Muscle layer of colon (tissue), 2 donors: Measurements from ENCODE around the gene SLC49A3.
"Not testable (repeated sequence)": the region's sequence is repeated elsewhere in the genome, so short reads cannot be mapped to it uniquely, and the experiment has no call there.

Experiments used
- H3K27ac ChIP-seq: one replicate; pipeline ENCODE4 v1.7.0; 2013; ENCODE audit warnings: low read depth, mild to moderate bottlenecking, low read length, moderate library complexity
- H3K27me3 ChIP-seq, 2 donors: one replicate each; pipeline ENCODE4 v1.7.0; 2013; ENCODE audit warnings: low read length in 2 of 2, mild to moderate bottlenecking in 2 of 2; ENCODE audit not compliant: insufficient read depth in 2 of 2, control insufficient read depth in 1 of 2
- H3K36me3 ChIP-seq: one replicate; pipeline ENCODE4 v1.7.0; 2013; ENCODE audit warnings: mild to moderate bottlenecking, low read length; ENCODE audit not compliant: insufficient read depth
- H3K4me1 ChIP-seq: one replicate; pipeline ENCODE4 v1.7.0; 2013; ENCODE audit warnings: mild to moderate bottlenecking, low read length; ENCODE audit not compliant: insufficient read depth
- H3K4me3 ChIP-seq, 2 donors: one replicate each; pipeline ENCODE4 v1.7.0; 2013; ENCODE audit warnings: low read length in 2 of 2, low read depth in 1 of 2, mild to moderate bottlenecking in 1 of 2, moderate library complexity in 1 of 2
- H3K9ac ChIP-seq: one replicate; pipeline ENCODE4 v1.7.0; 2013; ENCODE audit warnings: low read length
- H3K9me3 ChIP-seq: one replicate; pipeline ENCODE4 v1.7.0; 2013; ENCODE audit warnings: mild to moderate bottlenecking, low read length
- donor health status: abdominal sarcoma.
- donor health status: Adenocarcinoma of cecum.

SLC49A3 gene

DNA sequence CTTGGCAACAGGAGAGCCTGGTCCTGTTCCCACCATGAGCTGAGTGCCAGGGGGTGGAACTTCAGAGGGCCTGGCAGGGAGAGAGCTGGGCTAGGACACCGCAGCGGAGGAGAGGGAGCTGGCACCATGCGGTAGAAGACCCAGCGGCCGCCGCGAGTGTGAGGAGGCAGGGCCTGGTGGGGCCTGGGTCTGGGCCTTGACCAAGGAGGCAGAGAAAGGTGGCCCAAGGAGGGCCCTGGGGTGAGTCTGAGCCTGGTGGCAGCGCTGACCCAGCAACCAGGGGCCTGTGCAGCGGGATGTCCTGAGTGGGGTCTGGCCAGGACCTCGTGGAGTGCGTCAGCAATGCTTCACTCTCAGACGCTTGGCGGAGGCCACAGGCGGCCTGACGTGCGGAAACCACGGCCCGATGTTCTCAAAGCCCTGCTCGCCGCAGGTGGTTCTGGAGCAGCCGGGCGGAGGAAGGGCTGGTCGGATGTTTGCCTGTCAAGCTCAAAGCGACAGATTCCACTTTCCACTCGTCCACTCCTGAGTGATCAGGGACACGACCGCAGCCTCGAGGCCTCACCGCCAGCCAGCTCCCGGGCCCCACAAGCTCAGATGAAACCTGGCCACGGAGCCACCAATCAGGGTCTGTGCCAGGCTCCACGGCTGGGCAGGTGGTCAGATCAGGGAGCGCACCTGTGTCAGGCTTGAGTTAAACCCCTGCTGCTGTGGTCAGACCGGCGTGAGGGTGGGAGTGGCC, 35.7 kb downstream of the SLC49A3 start:
- Histone ChIP-seq H3K9me3 (no peaks in the 10 kb centered on the region), H3K9ac (no peak overlapping the region), H3K27me3 (peaks cover 0 to 46% of the 10 kb centered on the region in 2 donors), H3K4me1 (no peaks in the 10 kb centered on the region), H3K4me3 (no peak overlapping the region), H3K27ac (no peak overlapping the region), H3K36me3 (no peaks in the 10 kb centered on the region)

DNA sequence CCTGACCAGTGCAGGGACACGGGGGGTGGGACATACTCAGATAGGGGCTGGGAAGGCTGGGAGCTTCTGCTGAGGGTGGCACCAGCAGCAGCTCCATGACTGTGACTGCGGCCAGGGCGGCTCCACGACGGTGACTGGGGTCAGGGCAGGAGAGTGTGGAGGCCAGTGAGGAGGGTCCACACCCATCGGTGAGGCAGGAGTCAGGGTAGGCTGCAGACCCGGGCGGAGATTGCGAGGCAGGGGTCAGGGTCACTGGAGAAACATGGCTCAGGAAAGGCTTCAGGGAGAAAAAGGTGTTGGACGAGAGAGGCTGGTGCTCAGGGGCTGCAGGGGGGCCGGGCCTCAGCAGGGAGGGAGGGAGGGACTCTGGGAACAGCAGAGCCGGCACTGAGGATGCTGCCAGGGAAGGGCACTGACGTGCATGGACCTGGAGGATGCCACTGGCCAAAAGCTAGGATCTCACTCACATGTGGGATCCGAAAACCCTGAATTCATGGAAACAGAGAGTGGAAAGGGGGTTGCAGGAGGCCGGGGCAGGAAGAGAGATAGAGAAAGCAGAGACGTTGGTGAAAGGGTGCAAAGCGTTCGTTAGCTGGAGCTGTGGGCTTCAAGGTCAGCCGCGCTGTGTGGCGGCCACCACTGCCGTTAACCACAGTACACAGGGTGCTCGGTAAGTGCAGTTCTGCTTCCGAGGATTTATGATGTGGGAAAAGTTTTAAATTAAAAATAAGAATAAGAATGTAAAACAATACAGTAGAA, 36.9 kb downstream of the SLC49A3 start:
- Histone ChIP-seq H3K27me3 (peaks cover 0 to 49% of the 10 kb centered on the region in 2 donors), H3K4me3 (no peak overlapping the region), H3K9ac (no peak overlapping the region), H3K27ac (no peak overlapping the region), H3K36me3 (no peaks in the 10 kb centered on the region), H3K9me3 (no peaks in the 10 kb centered on the region), H3K4me1 (no peaks in the 10 kb centered on the region)

DNA sequence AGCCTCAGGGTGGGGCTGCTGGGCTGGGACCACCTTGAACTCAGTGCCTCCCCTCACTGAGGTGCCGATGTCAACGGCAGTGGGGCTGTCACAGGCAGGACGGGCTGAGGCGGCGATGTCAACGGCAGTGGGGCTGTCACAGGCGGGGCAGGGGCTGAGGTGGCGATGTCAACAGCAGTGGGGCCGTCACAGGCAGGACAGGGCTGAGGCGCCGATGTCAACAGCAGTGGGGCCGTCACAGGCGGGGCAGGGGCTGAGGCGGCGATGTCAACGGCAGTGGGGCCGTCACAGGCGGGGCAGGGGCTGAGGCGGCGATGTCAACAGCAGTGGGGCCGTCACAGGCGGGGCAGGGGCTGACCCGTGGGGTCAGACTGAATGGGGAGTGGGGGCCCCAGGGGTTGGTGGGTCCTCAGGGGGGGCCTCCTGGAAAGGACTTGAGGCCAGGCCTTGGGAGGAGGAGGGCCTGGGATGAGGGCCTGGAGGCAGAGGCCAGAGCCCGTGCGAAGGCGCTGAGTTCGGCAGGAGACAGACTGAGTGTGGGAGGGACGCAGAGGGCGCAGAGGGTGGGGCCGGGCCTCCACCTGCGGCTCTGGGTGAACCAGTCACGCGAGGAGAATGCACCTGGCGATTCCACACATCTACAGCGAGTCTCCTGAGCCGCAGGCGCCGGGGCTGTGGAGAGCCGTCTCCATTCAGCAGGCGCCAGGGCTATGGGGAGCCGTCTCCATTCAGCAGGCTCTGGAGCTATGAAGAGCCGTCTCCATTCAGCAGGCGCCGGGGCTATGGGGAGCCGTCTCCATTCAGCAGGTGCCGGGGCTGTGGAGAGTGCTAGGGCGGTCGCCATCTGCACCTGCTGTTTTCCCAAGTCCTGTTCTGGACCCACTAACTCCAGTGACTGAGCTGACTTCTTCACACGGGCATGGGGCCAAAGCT, 37.7 kb downstream of the SLC49A3 start:
- Histone ChIP-seq H3K4me3 (no peak overlapping the region), H3K9ac (no peak overlapping the region)

DNA sequence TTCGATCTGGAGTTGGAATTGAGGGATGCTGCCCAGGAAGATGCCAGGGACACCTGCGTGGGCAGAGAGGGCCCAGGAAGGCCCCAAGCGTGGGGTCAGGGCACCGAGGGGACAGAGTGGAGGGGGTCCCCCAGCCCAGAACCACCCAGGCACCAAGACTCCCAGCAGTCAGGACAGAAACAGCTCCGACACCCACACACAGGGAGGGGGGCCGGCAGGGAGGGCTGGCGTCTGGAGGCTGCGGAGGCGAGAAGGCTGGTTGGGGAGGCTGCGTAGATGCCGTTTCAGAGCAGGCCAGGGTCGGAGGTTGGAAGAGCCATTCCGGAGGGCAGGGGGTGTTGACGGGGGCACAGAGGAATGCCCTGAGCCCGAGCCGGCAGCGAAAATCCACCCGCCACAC, 38.5 kb downstream of the SLC49A3 start:
- peaks cover 0 to 49% of the 10 kb centered on the region in 2 donors for H3K27me3 ChIP-seq
- H3K36me3 ChIP-seq, result no peaks in the 10 kb centered on the region
- no peak overlapping the region for H3K9ac ChIP-seq
- no peaks in the 10 kb centered on the region for H3K4me1 ChIP-seq
- H3K27ac ChIP-seq, result no peak overlapping the region
- no peaks in the 10 kb centered on the region for H3K9me3 ChIP-seq
- H3K4me3 ChIP-seq, result no peak overlapping the region

More for the DNA sequence above, 37.7 kb downstream of the SLC49A3 start:
- Histone ChIP-seq H3K27me3 (peaks cover 0 to 52% of the 10 kb centered on the region in 2 donors), H3K4me1 (no peaks in the 10 kb centered on the region), H3K9me3 (no peaks in the 10 kb centered on the region), H3K27ac (no peak overlapping the region), H3K36me3 (no peaks in the 10 kb centered on the region)

DNA sequence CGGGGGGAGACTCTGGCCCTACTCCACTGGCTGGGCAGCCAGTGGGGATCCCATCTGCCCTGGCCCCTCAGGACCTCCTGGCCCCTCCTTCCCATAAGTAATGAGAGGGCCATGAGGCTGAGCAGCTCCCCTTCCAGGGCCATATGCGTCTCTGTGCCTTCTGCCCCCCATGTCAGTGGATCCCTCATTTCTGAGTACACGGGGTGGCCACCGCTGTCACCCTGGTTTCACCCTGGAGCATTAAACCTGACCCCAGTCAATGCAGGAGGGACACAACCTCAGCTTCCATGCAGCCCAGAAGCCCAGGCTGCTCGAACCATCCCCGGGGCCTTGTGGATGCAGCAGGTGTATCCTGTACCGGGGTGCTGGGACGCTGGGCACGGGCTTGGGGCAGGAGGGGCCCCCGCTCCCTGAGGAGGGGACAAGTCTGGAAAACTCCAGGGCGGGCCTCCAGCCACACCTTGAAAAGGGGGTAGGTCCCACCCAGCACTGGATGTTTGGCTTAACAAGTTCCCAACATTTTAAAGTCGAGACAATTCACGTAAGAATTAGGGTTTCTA, 39.1 kb downstream of the SLC49A3 start:
- Histone ChIP-seq H3K4me3 (no peak overlapping the region), H3K27me3 (peaks cover 0 to 42% of the 10 kb centered on the region in 2 donors), H3K9me3 (no peaks in the 10 kb centered on the region), H3K9ac (no peak overlapping the region), H3K4me1 (no peaks in the 10 kb centered on the region), H3K27ac (no peak overlapping the region), H3K36me3 (no peaks in the 10 kb centered on the region)

DNA sequence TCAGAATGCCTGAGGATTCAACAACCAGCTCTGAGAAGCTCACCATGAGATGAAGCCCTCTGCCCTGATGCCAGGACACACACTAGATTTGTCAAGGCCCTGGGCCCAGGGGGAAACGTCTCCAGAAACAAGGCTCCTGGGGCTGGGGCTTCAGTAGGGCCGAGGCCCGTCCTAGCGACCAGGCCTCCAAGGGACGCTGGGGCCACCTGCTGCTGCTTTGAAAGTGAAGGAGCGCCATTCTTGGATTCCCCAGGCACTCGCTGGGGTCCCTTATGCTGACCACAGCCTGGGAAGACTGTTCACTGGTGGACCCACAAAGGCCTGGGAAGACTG, 39.7 kb downstream of the SLC49A3 start:
- Histone ChIP-seq H3K9me3 (no peaks in the 10 kb centered on the region), H3K36me3 (no peaks in the 10 kb centered on the region), H3K27me3 (peaks cover 0 to 40% of the 10 kb centered on the region in 2 donors), H3K4me3 (no peak overlapping the region), H3K9ac (no peak overlapping the region), H3K27ac (no peak overlapping the region), H3K4me1 (no peaks in the 10 kb centered on the region)

DNA sequence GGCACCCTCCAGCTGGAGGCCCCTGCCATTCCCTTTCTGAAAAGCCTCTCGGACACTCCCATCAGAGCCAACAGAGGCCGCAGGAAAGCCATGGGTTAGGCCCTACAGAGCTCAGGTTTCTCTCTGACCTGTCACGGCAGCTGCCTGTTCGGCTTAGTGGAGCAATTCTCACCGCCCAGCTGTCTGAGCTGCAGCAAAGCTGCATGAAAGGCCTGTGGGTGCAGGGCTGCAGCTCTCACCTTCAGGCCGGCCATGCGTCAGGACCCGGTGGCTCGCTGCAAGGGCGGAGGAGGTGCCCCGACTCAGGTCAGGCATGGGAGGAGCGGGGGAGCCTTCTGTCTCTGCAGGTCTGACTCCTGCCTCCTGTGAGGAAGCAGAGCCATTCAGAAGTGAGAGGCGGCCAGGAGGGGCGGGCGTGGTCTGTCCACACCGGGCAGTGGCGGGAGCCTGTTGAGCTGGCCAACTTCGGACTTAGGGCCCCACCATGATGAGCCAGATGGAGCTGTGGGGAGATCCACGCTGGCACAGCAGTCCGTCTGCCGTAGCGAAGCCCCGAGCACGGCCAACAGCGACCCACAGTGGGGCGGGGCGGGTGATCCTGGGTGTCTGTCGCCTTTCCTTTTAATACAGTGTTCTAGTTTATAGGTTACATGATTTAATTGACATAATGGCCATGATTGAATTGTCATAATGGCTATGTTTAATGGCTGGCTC, 40.2 kb downstream of the SLC49A3 start:
- Histone ChIP-seq H3K4me1 (no peaks in the 10 kb centered on the region), H3K36me3 (no peaks in the 10 kb centered on the region), H3K9ac (no peak overlapping the region), H3K4me3 (no peak overlapping the region), H3K27me3 (peaks cover 0 to 40% of the 10 kb centered on the region in 2 donors), H3K9me3 (no peaks in the 10 kb centered on the region), H3K27ac (no peak overlapping the region)

DNA sequence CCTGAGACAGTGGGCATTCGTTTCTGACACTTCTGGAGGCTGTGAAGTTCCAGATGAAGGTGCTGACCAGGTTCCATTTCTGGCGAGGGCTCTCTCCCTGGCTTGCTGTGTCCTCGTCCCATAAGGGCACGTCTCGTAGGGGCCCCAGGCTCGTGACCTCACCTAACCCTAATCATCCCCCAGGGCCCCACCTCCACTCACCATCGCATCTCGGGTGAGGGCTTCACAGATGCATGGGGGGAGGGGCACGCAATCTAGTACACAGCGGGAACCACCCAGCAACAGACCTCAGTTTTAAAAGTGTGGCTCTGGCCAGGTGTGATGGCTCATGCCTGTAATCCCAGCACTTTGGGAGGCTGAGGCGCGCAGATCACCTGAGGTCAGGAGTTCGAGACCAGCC, 41.5 kb downstream of the SLC49A3 start:
- H3K27ac ChIP-seq, result no peak overlapping the region
- H3K4me3 ChIP-seq, result no peak overlapping the region
- H3K36me3 ChIP-seq, result no peaks in the 10 kb centered on the region
- H3K4me1 ChIP-seq, result no peaks in the 10 kb centered on the region
- no peak overlapping the region for H3K9ac ChIP-seq
- H3K9me3 ChIP-seq, result no peaks in the 10 kb centered on the region
- H3K27me3 ChIP-seq, result peaks cover 0 to 40% of the 10 kb centered on the region in 2 donors

DNA sequence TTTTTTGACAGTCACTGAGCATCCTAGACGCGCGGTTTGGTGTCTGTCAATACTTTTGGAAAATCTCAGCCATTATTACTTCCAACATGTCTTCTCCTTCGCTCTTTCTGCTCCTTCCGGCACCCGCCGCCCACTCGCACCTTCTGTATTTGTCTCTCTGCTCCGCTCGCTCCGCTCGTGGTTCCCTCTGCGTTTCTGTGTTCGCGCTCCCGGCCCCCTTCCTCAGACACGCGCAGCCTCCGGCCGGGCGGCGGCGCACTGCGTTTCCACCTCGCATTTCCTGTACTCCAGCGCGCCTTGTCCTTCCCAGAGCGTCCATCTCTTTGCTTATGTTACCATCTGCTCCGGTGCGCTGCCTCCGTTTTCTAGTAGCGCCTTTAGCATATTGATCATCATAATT, 42.5 kb downstream of the SLC49A3 start:
- Histone ChIP-seq H3K9me3 (no peaks in the 10 kb centered on the region), H3K4me1 (no peaks in the 10 kb centered on the region), H3K9ac (no peak overlapping the region), H3K36me3 (no peaks in the 10 kb centered on the region), H3K27me3 (peaks cover 0 to 35% of the 10 kb centered on the region in 2 donors), H3K4me3 (no peak overlapping the region), H3K27ac (no peak overlapping the region)

DNA sequence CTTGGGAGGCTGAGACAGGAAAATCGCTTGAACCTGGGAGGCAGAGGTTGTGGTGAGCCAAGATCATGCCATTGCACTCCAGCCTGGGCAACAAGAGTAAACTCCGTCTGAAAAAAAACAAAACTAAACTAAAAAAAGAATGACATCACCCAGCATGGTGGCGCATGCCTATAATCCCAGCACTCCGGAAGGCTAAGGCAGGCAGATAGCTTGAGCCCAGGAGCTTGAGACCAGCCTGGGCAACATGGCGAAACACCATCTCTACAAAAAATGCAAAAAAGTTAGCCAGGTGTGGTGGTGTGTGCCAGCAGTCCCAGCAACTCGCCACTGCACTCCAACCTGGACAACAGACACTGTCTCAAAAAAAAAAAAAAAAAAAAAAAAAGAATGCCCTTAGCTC, 46.6 kb downstream of the SLC49A3 start:
- not testable (repeated sequence) for H3K36me3 ChIP-seq, H3K27me3 ChIP-seq, H3K9ac ChIP-seq, H3K4me1 ChIP-seq, H3K9me3 ChIP-seq, H3K4me3 ChIP-seq, H3K27ac ChIP-seq
